OCI-LY1 (cell line): ENCODE data around the gene PKMYT1.
A peak's percentile ranks its signal among the peaks of the same experiment; 100 is the strongest.

Source experiments
- H2AFZ ChIP-seq: fragments of 200-600 bp; sonication (generic), shearing (Covaris generic); 2 replicates; pipeline ENCODE4 v1.6.0; 2014; ENCODE audit warnings: antibody characterized with exemption, mild to moderate bottlenecking, low read length
- H3F3A ChIP-seq: fragments of 200-600 bp; sonication (generic), shearing (Covaris generic); 2 replicates; pipeline ENCODE4 v1.6.0; 2014; ENCODE audit warnings: mild to moderate bottlenecking, antibody characterized with exemption, low read length, moderate library complexity; ENCODE audit not compliant: insufficient read depth
- H3K27ac ChIP-seq: fragments of 200-600 bp; sonication (generic); 2 replicates; pipeline ENCODE4 v1.5.1; 2014; ENCODE audit warnings: low read length, mixed run types, mild to moderate bottlenecking, low read depth; ENCODE audit not compliant: poor library complexity, severe bottlenecking
- H3K27me3 ChIP-seq: fragments of 200-600 bp; sonication (generic); 2 replicates; pipeline ENCODE4 v1.6.0; 2014; ENCODE audit warnings: antibody characterized with exemption, mild to moderate bottlenecking, low read length, moderate library complexity; ENCODE audit not compliant: insufficient read depth
- H3K36me3 ChIP-seq: fragments of 200-600 bp; sonication (generic); 2 replicates; pipeline ENCODE4 v1.6.1; 2014; ENCODE audit warnings: mild to moderate bottlenecking, antibody characterized with exemption, low read length, moderate library complexity, mixed read lengths; ENCODE audit not compliant: insufficient read depth
- H3K4me1 ChIP-seq: fragments of 200-600 bp; sonication (generic); 2 replicates; pipeline ENCODE4 v1.5.1; 2014; ENCODE audit warnings: mild to moderate bottlenecking, low read length, moderate library complexity; ENCODE audit not compliant: insufficient read depth, severe bottlenecking
- H3K4me2 ChIP-seq: fragments of 200-600 bp; sonication (generic), shearing (Covaris generic); 2 replicates; pipeline ENCODE4 v1.6.1; 2014; ENCODE audit warnings: low read length
- H3K4me3 ChIP-seq: fragments of 200-600 bp; sonication (generic); 2 replicates; pipeline ENCODE4 v1.5.1; 2014; ENCODE audit warnings: low read length, low read depth, mild to moderate bottlenecking, mixed read lengths; ENCODE audit not compliant: poor library complexity, severe bottlenecking
- H3K79me2 ChIP-seq: fragments of 200-600 bp; shearing (Covaris generic); 2 replicates; pipeline ENCODE4 v1.6.1; 2016; ENCODE audit warnings: mixed run types, low read length, mixed read lengths; ENCODE audit not compliant: insufficient read depth
- H3K9ac ChIP-seq: fragments of 200-600 bp; sonication (generic), shearing (Covaris generic); 2 replicates; pipeline ENCODE4 v1.6.1; 2014; ENCODE audit warnings: mild to moderate bottlenecking, low read length, mixed read lengths
- H3K9me2 ChIP-seq: fragments of 200-600 bp; sonication (generic), shearing (Covaris generic); 2 replicates; pipeline ENCODE4 v1.6.1; 2014; ENCODE audit warnings: low read depth, mild to moderate bottlenecking, low read length, mixed read lengths
- H3K9me3 ChIP-seq: fragments of 200-600 bp; shearing (Covaris generic); 2 replicates; pipeline ENCODE4 v1.6.1; 2014; ENCODE audit warnings: low read length, mixed read lengths
- H4K20me1 ChIP-seq: fragments of 200-600 bp; sonication (generic), shearing (Covaris generic); 2 replicates; pipeline ENCODE4 v1.6.0; 2016; ENCODE audit warnings: mild to moderate bottlenecking, low read length; ENCODE audit not compliant: insufficient read depth
- CTCF ChIP-seq: fragments of 200-600 bp; sonication (generic), shearing (Covaris generic); IDR thresholded peaks from 2 replicates; pipeline ENCODE4 v1.5.1; 2017; ENCODE audit warnings: mild to moderate bottlenecking, antibody characterized with exemption, low read length, moderate library complexity, mixed read lengths
- EZH2 ChIP-seq: fragments of 200-600 bp; sonication (generic), shearing (Covaris generic); IDR thresholded peaks from 2 replicates; pipeline ENCODE4 v1.8.0; 2017; ENCODE audit warnings: borderline replicate concordance, mixed run types, mild to moderate bottlenecking, antibody characterized with exemption, low read length, moderate library complexity, mixed read lengths

Gene PKMYT1

GRCh38 chr16:2974319-2975056 lies 5.8 kb downstream of the PKMYT1 start:
- H3K4me1 ChIP-seq, result peaks cover 65% of the 10 kb centered on the region
- H2AFZ ChIP-seq, result no peak overlapping the region
- peaks cover 78% of the 10 kb centered on the region for H3K36me3 ChIP-seq
- no peak overlapping the region for H3K9ac ChIP-seq
- no peak overlapping the region for H3K27ac ChIP-seq
- H3K79me2 ChIP-seq, result peaks cover under 1% of the 10 kb centered on the region; the same call in 1 of the 2 replicates
- no peak for TF ChIP-seq EZH2
- TF ChIP-seq CTCF, result no peak
- H3F3A ChIP-seq, result no peaks in the 10 kb centered on the region
- H3K9me2 ChIP-seq, result no peaks in the 10 kb centered on the region
- H3K9me3 ChIP-seq, result no peaks in the 10 kb centered on the region
- H3K27me3 ChIP-seq, result no peaks in the 10 kb centered on the region
- H3K4me2 ChIP-seq, result peak overlapping the region; percentile 18; the same call in 1 of the 2 replicates
- no peak overlapping the region for H3K4me3 ChIP-seq
- H4K20me1 ChIP-seq, result no peaks in the 10 kb centered on the region

- no peaks in the 10 kb centered on the region for H3K9me3 ChIP-seq
- H3K27me3 ChIP-seq, result no peaks in the 10 kb centered on the region
- no peak overlapping the region for H3K9ac ChIP-seq
- H2AFZ ChIP-seq, result no peak overlapping the region
- H4K20me1 ChIP-seq, result no peaks in the 10 kb centered on the region
- H3K27ac ChIP-seq, result peak overlapping the region; percentile 30
- TF ChIP-seq EZH2 (no peak), CTCF (no peak)
- H3K79me2 ChIP-seq, result no peaks in the 10 kb centered on the region; the same call in 1 of the 2 replicates
- no peaks in the 10 kb centered on the region for H3K9me2 ChIP-seq
- peak overlapping the region; percentile 18; the same call in 1 of the 2 replicates for H3K4me2 ChIP-seq
- no peaks in the 10 kb centered on the region for H3F3A ChIP-seq
- H3K4me1 ChIP-seq, result peaks cover 60% of the 10 kb centered on the region
- H3K4me3 ChIP-seq, result no peak overlapping the region
- peaks cover 78% of the 10 kb centered on the region for H3K36me3 ChIP-seq
Measured at GRCh38 chr16:2973605-2974318, 6.5 kb downstream of the PKMYT1 start.

- Histone ChIP-seq H3K9me3 (no peaks in the 10 kb centered on the region), H3K4me2 (no peak overlapping the region), H3K27me3 (no peaks in the 10 kb centered on the region), H3K79me2 (no peaks in the 10 kb centered on the region; the same call in 1 of the 2 replicates), H3K9ac (no peak overlapping the region), H3K9me2 (no peaks in the 10 kb centered on the region), H2AFZ (no peak overlapping the region), H3K27ac (peak overlapping the region; percentile 30), H3F3A (no peaks in the 10 kb centered on the region), H4K20me1 (no peaks in the 10 kb centered on the region), H3K4me3 (no peak overlapping the region), H3K36me3 (peaks cover 75% of the 10 kb centered on the region), H3K4me1 (peaks cover 60% of the 10 kb centered on the region)
- TF ChIP-seq EZH2 (no peak), CTCF (no peak)
Measured at GRCh38 chr16:2973093-2973492, 7.2 kb downstream of the PKMYT1 start.
